HG03025 (cell line): ENCODE measurements around the gene C19orf81.

Source experiments
- ATAC-seq: cut with Tn5 transposase; IDR thresholded peaks from one replicate; pipeline ENCODE4 v1.9.1; 2021; ENCODE audit warnings: mild to moderate bottlenecking, moderate library complexity; ENCODE audit not compliant: unreplicated experiment, low FRiP score

C19orf81 gene

DNA sequence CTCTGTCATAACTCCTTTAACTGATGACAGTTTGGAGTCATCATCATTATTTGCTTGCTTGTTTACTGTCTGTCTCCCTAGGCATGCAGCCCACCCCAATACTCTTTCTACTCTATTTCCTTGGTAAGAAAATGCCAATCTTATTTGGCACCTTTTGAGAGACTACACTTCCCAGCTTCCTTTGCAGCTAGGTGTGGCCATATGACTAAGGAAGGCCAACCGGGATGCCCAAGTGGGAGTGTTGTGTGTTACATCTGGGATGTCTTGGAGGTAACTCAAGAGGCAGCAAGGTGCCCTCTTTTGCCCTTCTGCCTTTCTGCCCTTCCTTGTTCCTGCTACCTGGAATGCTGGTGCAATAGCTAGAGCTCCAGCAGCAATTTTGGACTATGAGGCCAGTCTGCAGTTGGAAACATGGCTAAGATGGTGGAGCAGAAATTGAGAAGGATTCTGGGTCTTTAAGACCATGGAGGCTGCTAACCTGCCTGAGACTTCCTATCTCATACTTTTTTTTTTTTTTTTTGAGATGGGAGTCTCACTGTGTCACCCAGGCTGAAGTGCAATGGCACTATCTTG, 27.5 kb downstream of the C19orf81 start:
- no peak for ATAC-seq

DNA sequence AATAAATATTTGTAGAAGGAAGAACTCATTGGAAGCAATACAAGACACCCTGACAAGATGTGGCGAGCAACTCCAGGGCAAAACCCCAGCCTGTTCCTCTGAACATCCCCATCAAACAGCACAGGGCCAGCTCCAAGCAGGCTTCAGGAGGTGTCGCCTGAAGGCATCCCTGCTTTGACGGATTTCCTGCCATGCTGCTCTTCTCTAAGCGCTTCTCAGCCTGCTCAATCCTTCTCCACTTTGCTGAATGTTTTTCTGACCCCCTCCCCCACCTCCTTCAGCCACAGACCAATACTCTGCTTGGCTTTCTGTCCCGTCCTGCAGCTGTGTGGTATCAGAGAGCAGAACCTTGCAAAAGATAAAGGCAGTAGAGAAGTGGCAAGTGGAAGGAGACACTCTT, 28.4 kb downstream of the C19orf81 start:
- no peak for ATAC-seq

DNA sequence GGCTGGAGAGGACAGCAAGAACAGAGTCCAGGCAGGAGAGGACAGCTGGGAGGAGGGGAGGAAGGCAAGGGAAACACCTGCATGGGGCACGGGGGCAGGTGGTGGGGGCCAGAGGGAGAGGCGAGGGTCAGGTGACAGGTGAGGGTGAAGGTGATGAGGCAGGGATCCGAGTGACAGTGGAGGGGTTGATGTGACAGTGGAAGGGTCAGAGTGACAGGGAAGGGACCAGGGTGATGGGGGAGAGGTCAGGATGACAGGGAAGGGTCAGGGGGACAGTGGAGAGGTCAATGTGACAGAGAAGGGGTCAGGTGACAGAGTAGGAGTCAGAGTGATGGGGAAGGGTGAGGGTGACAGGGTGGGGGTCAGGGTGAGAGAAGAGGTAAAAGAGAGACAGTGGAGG, 29.1 kb downstream of the C19orf81 start:
- ATAC-seq, result no peak

DNA sequence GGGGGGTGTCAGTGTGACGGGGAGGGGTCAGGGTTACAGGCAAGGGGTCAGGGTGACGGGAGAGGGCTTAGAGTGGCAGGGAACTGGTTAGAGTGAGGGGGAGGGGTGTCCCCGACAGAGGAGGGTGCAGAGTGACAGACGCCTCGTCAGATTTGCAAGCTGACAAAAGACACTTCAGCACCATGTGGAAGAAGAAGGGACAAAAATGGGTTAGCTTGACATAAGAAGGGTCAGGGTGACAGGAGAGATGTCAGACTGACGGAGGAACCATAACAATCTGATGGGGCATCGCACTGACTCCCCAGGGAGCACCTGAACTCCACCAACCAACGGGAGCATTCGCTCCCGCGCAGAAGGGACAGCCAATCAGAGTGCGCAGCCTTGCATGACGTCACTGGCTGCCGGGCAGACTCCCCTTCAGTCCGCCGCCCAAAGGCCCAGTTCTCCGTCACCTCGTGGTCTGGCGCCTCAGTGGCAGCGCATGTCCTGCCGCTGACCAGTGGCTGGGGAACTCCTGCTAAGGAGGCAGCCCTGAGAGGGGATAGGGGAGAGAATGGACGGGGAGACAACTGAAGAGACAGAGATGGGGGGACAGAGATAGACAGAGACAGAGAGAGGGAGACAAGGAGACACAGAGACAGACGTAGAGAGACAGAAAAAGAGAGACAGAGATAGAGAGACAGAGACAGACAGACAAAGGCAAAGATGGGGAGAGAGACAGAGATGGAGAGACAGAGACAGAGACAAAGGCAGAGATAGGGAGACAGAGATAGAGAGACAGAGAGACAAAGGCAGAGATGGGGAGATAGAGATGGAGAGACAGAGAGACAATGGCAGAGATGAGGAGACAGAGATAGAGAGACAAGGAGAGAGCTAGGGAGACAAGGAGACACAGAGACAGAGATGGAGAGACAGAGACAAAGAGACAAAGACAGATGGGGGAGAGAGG, 30.2 kb downstream of the C19orf81 start:
- no peak for ATAC-seq

DNA sequence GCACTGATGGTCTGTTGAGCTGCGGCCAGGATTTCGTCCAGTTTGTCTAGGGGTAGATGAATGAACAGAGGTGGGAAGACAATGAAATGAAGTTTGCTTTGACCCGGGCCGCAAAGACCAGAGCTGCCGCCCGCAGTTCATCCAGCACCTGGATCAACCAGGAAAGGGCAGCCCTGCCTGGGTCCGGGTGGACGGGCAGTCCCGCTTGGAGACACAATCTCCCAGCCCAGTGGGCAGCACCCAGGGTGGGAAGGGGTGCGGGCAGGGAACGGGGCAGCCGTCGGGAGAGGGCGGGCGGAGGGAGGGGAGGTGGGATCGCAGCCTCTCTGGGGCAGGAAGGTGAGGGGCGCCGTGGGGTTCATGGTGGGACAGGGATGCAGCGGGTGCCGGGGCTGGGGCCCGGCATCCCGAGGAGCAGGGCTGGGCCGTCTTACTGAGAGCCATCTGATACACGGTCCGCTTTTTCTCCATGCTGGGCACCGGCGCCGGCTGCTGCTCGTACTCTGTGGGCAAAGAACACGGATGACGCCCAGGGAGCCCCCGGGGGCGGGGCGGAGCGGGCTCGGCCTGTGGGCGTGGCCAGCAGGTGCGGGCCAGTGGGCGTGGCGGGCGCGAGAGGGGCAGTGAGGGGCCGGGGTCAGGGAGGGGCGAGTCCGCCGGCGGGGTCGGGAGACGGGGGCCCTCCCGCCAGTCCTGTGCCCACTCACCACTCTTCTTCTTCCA, 37.2 kb downstream of the C19orf81 start:
- ATAC-seq, result no peak

DNA sequence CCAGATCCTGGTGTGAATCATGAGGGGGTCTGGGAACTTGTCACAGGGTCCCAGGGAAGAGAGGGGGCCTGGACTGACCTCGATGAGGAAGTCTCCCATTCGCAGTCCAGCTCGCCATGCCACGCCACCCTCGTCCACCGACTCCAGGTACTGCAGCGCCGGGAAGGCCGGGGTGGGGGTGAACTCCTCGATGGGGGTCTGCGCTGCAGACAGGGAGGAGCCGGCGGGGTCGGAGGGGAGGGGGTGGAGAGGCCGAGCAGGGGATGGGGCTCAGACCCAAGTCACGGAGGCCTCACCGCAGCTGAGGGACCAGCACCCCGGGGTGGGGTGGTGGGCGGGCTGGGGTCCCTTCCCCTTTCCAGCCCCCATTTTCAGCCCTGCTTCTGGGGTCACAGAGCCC, 39.5 kb downstream of the C19orf81 start:
- no peak for ATAC-seq

DNA sequence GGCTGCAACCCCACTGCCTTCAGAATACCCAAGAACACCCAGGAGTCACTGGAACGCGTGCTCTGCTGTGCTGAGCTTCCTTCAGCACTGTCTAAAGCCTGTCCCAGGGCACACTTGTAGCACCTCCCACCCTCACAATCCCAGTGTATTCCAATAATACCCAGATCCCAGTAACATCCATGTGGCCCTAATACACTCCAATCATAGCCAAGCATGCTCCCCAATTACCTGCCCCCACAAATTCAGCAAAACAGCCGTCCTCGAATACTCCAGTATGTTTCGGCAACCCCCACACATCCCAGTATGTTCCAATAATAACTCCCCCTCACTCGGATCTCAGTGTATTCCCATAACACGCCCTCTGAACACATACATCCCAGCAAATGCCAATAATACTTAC, 41.2 kb downstream of the C19orf81 start:
- ATAC-seq, result no peak

DNA sequence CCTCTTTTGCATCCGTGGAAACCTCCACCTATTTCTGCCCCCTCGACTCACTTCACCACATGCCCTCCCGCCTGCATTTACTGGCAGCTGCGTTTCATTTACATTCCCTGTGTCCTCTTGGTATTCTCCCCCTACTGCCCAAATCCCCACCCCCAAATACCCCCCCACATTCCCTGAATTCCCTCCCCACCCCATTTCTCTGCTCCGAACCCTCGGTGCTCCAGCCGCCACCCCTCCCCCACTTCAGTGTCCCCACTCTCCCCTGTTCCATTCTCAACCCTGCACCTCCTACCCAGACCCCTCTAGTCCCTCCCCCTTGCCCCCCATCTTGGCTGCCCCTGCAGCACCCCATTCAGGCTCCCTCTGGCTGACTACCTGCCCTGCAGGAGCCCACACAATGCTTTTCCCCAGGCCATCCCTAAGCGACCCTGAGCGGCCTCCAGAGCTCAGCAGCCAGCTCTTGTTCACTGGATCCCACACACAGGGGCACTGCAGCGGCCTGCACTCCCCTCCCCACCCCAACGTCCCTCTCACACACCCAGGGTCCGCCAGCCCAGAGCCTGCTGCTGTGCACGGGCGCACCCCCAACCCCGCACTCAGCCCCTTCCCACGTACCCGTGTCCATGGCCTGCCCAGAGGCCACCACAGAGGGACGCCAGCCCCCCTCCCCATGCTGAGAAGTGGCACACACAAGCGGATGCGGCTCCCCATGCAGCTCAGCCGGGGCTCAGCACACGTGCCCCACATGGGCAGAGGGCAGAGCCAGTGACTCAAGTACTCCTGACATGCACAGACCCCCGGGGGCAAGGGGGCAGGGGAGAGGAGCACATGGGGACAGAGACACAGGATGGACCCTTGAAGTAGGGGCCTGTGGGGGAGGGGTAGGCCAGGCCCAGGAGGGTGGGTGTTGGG, 44.1 kb downstream of the C19orf81 start:
- ATAC-seq, result no peak

DNA sequence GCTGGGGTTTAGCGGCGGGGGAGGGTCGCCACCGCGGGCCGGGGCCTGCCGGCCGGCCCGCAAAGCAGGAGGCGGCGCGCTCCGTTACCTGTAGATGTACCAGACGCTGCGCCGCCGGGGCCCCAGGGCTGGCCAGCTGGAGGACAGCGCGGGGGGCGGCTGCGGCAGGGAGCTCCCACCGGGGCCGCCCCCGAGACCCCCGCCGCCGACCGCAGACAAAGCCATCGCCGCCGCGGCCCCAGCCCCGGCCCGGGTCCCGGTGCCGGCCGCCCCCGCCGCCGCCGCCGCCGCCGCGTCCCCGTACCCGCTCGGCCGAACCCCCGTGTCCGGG, 45.5 kb downstream of the C19orf81 start:
- ATAC-seq, result no peak

DNA sequence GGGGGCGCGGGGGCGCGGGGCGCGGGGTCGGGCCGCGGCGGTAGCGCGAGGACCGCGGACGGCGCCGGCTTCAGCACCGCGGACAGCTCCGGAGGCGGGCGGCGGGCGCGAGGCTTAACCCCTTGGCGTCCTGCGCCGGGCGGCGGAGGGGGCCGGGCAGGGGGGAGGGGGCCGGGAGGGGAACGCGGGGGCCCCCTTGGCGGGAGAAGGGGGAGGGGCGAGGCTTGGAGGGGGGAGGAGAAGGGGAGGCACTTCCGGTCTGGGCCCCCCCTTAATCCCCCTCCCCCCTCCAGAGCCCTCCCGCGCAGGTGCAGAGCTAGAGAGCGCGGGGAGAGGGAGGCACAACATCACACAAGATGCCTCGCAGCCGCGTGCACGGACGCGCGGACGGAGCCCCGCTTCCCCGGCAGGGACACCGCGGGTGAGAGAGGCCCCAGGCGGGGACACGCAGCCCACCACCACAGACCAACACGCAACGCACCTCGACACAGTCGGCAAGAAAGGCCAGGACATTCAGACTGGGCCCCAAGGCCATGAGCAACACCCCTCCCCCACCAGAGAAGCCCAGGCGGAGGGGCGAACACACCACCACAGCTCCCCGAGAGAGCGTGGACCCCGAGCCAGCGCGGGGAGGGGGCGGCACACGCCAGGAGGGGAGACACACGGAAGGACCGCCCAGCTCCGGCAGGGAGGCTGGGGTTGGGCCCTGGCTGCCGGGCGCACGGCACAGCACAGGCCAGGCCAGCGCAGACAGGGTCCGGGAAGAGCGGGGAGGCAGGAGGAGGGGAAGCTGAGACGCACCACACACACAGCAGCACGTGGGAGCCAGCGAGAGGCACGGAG, 46.2 kb downstream of the C19orf81 start:
- ATAC-seq, result no peak

DNA sequence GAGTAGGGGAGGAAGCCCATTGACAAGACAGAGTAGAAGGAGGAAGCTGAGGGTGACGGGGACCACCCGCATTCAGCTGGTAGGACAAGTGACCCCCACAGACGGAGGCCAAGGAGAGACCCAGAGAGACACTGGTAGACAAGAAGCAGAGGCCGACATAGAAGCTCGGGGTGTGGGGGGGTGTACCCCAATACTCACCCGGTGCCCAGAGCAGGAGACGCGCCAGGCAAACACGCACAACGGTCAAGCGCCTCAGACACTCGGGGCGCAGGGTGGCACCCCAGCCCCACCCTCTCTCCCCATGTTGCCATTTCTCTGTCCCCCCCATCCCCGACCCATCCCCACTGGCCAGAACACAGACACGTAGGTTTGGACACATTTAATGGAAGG, 46.8 kb downstream of the C19orf81 start:
- ATAC-seq, result no peak

DNA sequence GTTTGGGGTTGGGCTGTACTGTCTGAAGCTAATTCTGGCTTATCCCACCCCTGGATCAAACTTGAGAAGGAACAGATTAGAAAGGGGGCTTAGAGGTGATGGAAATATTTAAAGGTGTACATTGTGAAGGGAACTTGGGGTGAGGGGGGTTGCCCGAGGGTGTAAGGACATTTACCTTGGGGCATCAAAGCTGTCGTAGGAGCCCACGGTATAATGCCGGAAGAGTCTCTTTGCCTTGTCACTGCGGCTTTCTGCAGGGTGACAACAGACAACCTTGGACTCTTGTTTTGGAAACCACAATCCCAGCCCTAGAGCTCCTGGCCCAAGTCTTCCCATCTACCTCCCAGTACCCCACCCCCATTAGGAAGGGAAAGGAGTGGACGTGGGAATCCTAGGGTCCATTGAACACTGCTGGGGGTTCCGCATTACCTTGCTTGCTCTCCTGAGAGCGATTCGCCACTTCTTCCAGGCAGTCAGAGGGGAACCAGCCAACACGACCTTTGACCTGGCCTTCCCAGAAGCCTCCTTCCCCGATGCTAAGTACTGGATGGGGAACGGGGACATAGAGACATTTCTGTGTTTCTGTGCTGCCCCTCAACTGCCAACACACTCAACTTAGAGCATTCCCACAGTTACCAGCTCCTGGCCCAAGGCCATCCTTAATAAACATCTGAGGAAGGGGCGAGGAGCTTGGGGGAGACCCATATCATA, 48.3 kb downstream of the C19orf81 start:
- no peak for ATAC-seq

DNA sequence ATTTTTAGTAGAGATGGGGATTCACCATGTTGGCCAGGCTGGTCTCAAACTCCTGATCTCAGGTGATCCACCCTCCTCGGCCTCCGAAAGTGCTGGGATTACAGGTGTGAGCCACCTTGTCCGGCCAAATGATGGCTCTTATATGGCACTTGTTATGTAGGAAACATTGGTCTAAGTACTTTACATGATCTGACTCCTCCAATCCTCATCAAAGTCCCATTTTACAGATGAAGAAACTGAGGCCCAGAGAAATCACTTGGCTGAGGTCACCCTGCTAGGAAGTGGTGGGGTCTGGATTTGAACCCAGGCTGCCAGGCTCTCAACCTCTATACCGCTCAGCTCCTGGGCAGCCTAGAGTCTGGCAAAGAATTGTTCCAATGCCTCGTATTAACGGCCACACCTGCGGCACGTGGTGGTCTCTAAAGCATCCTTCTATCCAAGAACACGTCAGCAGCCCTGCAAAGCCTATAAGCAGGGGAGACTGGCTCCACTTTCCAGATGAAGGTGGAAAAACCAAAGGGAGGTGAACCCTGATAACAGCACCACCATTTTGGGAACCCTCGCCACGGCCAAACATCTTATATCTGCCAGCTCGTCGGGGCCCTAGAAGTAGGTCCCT, 52.2 kb downstream of the C19orf81 start:
- ATAC-seq, result no peak

DNA sequence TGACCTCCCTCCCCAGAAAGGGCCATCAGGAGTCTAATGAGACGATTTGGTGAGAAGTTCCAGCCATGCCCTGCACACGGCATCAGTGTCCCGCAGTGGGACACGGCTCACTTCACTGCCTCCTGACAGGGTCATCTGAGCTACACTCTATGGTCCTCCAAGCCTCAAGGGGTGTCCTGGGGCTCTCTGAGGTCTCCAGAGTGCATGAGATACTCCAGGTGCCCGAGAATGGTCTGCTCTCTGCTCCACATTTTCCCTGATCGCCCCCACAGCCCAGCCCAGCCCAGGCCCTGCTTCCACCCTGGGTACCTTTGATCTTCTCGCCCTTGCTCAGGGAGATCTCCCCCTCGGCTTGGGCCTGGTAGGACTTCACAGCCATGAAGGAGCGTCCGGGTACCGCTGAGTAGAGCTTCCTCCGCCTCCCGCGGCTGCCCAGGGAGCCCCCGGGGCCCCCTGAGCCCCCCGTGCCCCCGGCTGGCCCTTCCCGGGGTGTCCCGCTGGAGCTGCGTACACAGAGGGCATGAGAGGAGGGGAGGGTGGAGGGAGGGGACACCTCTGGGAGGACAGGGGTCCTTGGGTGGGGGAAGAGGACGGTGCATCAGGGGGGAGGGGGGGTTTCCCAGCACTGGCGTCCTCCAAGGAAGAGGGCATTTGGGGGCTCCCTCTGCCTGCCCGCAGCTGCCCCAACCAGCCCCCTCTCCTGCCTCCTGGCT, 53.1 kb downstream of the C19orf81 start:
- no peak for ATAC-seq

DNA sequence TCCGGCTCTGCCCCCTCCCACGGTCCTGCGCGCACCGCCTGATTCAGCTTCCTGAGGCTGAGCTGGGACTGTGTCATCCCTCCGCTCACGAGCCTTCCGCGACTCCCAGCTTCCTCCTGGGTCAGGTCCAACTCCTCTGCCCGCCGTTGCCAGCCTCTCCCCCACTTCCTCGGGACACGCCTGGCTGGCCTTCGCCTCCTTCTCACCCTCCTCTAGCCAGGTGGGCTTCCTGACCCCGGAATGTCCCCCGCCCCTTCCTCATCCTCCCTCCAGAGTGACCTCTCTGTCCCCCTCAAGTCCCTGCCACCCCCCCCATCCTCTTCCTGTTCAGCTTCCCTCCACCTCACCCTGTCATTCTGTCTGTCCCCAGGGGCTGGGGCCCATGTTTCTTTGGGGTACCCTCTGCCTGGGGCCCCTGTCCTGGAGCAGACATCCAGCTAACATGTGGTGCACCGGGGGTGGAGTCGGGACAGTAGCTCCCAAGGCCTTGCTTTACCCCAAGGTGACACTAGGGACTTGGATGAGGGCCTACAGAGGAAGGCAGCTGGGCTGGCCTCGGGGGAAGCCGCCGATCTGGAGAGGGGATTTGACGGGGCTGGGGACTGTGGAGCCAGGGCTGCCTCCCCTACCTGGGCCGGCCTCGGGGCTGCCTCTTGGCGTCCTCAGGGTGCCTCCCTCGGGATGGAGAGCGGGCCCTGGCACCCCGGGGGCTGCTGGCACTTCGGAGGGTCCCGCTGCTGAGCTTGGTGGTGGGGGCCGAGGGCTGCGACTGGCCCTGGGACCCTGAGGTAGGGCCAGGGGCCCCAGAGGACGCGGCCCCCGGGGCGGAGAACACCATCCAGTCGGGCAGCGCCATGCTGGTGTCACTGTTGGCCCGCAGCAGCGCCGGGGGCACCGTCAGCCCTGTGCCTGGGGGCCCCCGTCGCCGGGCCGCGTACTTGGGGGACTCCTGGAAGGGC, 53.9 kb downstream of the C19orf81 start:
- no peak for ATAC-seq

DNA sequence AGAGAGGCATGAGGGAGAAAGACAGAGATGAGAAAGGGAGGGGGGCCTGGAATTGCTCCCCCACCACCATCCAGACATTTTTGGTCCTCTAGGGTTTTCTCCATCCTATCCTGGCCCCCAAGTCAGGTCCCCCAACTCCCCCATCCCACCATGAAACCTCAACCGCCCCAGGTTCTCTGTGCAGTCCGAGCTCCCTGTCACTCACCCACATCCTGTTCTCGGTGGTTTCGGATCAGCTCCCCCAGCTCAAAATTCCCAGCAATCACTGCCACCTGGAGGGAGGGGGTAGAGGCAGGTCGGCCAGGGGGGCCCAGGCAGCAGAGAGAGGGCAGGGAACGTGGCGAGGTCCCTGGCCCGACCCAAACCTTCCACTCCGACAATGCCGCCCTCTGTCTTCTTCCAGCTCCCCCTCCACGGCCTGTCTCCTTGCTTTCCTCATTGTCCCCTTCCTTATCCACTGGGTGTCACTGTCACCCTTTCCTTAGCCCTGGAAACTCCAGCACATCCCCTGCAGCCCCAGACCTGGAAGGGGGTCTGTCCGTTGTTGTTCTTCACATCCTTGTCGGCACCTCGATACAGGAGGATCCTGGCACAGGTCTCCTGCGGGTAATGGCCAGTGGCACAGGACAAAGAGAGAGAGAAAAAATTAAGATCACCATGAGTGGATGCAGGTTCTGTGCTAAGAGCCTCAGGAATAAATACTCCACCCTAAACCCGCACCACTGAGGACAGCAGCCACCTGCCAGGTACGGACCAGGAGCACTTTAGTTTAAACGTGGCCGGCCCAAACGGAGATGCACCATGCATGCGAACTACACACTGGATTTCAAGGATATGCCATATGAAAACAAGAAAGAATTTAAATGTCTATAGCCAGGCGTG, 54.9 kb downstream of the C19orf81 start:
- ATAC-seq, result no peak
